Heart left ventricle (tissue), 13 donors: Measurements from ENCODE around the gene EIF4ENIF1.

Experiments
- POLR2A ChIP-seq, 2 donors: fragments of 450-650 bp; IDR thresholded peaks; one replicate each; pipeline ENCODE4 v1.6.1; 2017; ENCODE audit warnings: antibody characterized with exemption in 2 of 2, mild to moderate bottlenecking in 2 of 2, moderate library complexity in 2 of 2
- TF ChIP-seq, protein P1 (sequence below), 12 donors: fragments of 200-600 bp; sonication (generic) in 4 of 12; IDR thresholded peaks; one replicate each; pipeline versions ENCODE4 v1.5.0 to v1.8.0; 2018 to 2022; ENCODE audit warnings: antibody characterized with exemption in 12 of 12, mild to moderate bottlenecking in 5 of 12
- donor health status: ischemic (EF 13 %, LVEDD 7.1; RV severe dilation, severe dysfunction).
- donor health status: DM: no; HTN: yes; CAD: no.
- donor health status: DM: no; HTN: no; CAD: no.
- donor health status: ischemic (EF 25% LVEDD 6.9; RV normal size, moderate dysfunction).
- donor health status: ischemic (EF 25% LVEDD 5.7; RV mildly dilated, moderate dysfunction).
- donor health status: ischemic (EF 35%, LVEDD 5.7; RV mildly dilated, moderate dysfunction).
- donor health status: nonischemic (EF 11% LVEDD 7.7; RV severe dilation, severe dysfunction).
- donor health status: DM: yes; HTN: yes; CAD: no.
- donor health status: PGD.
- donor health status: ischemic (EF 29% LVEDD 5.4; RV normal size, mild dysfunction).
- donor health status: nonischemic (EF 23%, LVEDD 6.1; RV moderate dilation, normal function).

DNA sequence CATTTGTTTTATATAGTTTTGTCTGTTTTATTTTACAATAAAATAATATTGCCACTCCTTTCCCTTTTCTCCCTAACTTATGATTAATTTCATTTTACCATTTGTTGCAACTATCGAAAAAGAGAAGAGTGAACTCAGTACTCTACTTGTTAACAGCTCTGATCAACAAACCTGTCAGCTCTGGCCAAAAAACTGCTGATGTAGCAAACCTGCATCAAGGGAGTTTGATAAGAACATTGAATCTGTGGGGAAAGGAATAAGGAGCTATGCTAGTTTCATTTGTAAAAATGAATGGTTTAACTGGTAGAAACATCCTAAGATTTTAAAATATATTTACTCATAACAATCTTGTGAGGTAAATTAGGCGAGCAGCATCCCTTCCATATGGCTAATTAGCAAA, 42.9 kb downstream of the EIF4ENIF1 start:
- TF ChIP-seq, protein P1, sequence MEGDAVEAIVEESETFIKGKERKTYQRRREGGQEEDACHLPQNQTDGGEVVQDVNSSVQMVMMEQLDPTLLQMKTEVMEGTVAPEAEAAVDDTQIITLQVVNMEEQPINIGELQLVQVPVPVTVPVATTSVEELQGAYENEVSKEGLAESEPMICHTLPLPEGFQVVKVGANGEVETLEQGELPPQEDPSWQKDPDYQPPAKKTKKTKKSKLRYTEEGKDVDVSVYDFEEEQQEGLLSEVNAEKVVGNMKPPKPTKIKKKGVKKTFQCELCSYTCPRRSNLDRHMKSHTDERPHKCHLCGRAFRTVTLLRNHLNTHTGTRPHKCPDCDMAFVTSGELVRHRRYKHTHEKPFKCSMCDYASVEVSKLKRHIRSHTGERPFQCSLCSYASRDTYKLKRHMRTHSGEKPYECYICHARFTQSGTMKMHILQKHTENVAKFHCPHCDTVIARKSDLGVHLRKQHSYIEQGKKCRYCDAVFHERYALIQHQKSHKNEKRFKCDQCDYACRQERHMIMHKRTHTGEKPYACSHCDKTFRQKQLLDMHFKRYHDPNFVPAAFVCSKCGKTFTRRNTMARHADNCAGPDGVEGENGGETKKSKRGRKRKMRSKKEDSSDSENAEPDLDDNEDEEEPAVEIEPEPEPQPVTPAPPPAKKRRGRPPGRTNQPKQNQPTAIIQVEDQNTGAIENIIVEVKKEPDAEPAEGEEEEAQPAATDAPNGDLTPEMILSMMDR (IDR thresholded peaks at IDR 0.05): no peak
- TF ChIP-seq POLR2A (IDR thresholded peaks at IDR 0.05): no peak
